SU-DHL-6 (cell line): ENCODE measurements around the gene TMEM178B.

ENCODE experiments used
- H2AFZ ChIP-seq: fragments of 200-600 bp; sonication (generic); 2 replicates; pipeline ENCODE4 v1.6.1; 2014; ENCODE audit warnings: low read depth, mild to moderate bottlenecking, moderate library complexity, mixed read lengths, antibody characterized with exemption, low read length; ENCODE audit not compliant: severe bottlenecking
- H3F3A ChIP-seq: fragments of 200-600 bp; shearing (Covaris generic); 2 replicates; pipeline ENCODE4 v1.6.0; 2016; ENCODE audit warnings: antibody characterized with exemption, mild to moderate bottlenecking; ENCODE audit not compliant: insufficient read depth
- H3K27ac ChIP-seq: fragments of 200-600 bp; sonication (generic); 2 replicates; pipeline ENCODE4 v1.5.1; 2016; ENCODE audit warnings: low read depth, mild to moderate bottlenecking, low read length, moderate library complexity, mixed read lengths
- H3K27me3 ChIP-seq: fragments of 200-600 bp; sonication (generic), shearing (Covaris generic); 2 replicates; pipeline ENCODE4 v1.6.0; 2014; ENCODE audit warnings: mild to moderate bottlenecking, low read length
- H3K36me3 ChIP-seq: fragments of 200-600 bp; sonication (generic); 2 replicates; pipeline ENCODE4 v1.6.1; 2014; ENCODE audit warnings: mild to moderate bottlenecking, low read length, mixed read lengths
- H3K4me2 ChIP-seq: fragments of 300-600, 200-600 bp; shearing (Covaris generic), sonication (generic); 2 replicates; pipeline ENCODE4 v1.6.0; 2014; ENCODE audit warnings: low read length, low read depth, mild to moderate bottlenecking; ENCODE audit not compliant: poor library complexity, severe bottlenecking
- H3K4me3 ChIP-seq: fragments of 200-600 bp; sonication (generic); 2 replicates; pipeline ENCODE4 v1.5.1; 2014; ENCODE audit warnings: antibody characterized with exemption, low read length, mild to moderate bottlenecking, mixed read lengths; ENCODE audit not compliant: insufficient read depth, poor library complexity, severe bottlenecking
- H3K79me2 ChIP-seq: fragments of 200-600 bp; sonication (generic); 2 replicates; pipeline ENCODE4 v1.6.1; 2014; ENCODE audit warnings: mild to moderate bottlenecking, low read length, moderate library complexity; ENCODE audit not compliant: insufficient read depth
- H3K9ac ChIP-seq: fragments of 200-600 bp; sonication (generic); 2 replicates; pipeline ENCODE4 v1.7.0; 2014; ENCODE audit warnings: mild to moderate bottlenecking, low read length
- H3K9me2 ChIP-seq: fragments of 200-600 bp; sonication (generic); replicated peaks from 2 replicates; pipeline ENCODE4 v1.6.1; 2014; ENCODE audit warnings: low read length; ENCODE audit not compliant: insufficient read depth
- H3K9me3 ChIP-seq: fragments of 200-600 bp; sonication (generic); 2 replicates; pipeline ENCODE4 v1.6.1; 2014; ENCODE audit warnings: low read length, mixed read lengths; ENCODE audit not compliant: insufficient read depth
- H4K20me1 ChIP-seq: fragments of 200-600 bp; sonication (generic); 2 replicates; pipeline ENCODE4 v1.6.1; 2014; ENCODE audit warnings: low read depth, mild to moderate bottlenecking, antibody characterized with exemption, low read length, moderate library complexity, mixed read lengths
- CTCF ChIP-seq: fragments of 200-600 bp; sonication (generic); IDR thresholded peaks from one replicate; pipeline ENCODE4 v1.5.1; 2017; ENCODE audit warnings: antibody characterized with exemption, mild to moderate bottlenecking, low read length, moderate library complexity; ENCODE audit not compliant: insufficient read depth, poor library complexity, severe bottlenecking
- EZH2phosphoT487 ChIP-seq: fragments of 200-600 bp; sonication (generic), shearing (Covaris generic); conservative IDR thresholded peaks from 2 replicates; pipeline ENCODE4 v1.6.1; 2018; ENCODE audit warnings: mild to moderate bottlenecking, antibody characterized with exemption, low read length, moderate library complexity, mixed read lengths

The TMEM178B gene

DNA sequence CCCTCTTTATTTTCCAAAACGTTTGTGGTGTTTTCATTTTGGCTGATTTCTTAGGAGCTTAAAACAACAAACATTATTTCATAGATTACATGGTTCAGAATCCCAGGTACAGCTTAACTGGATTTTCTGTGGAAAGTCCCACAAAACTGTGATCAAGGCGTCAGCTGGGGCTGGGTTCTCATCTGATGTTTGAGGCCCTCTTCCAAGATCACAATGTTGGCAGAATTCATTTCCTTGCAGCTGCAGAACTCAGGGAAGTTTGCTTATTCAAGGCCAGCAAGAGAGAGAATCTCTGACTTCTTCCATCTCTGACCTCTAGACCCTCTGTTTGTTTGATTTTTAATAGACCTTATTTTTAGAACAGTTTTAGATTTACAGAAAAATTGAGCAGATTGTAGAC, 368.9 kb downstream of the TMEM178B start:
- H3K27me3 ChIP-seq: no peaks in the 10 kb centered on the region; the same call in 1 of the 2 replicates
- no peaks in the 10 kb centered on the region for H4K20me1 ChIP-seq
- H3K79me2 ChIP-seq: no peaks in the 10 kb centered on the region
- H3K9ac ChIP-seq: no peak overlapping the region
- no peak overlapping the region for H3K4me3 ChIP-seq
- H3K9me3 ChIP-seq: no peaks in the 10 kb centered on the region
- no peaks in the 10 kb centered on the region for H3F3A ChIP-seq
- H3K36me3 ChIP-seq: no peaks in the 10 kb centered on the region
- no peak for TF ChIP-seq EZH2phosphoT487
- TF ChIP-seq CTCF: no peak
- no peak overlapping the region for H3K4me2 ChIP-seq
- no peak overlapping the region for H2AFZ ChIP-seq
- H3K27ac ChIP-seq: no peak overlapping the region
- no peaks in the 10 kb centered on the region for H3K9me2 ChIP-seq

GRCh38 chr7:141444961-141445360, 371.1 kb downstream of the TMEM178B start:
- no peaks in the 10 kb centered on the region for H4K20me1 ChIP-seq
- H3K27ac ChIP-seq: no peak overlapping the region
- no peak overlapping the region for H3K4me3 ChIP-seq
- no peaks in the 10 kb centered on the region for H3K36me3 ChIP-seq
- H3K9me3 ChIP-seq: no peaks in the 10 kb centered on the region
- H3K27me3 ChIP-seq: no peaks in the 10 kb centered on the region; the same call in 1 of the 2 replicates
- TF ChIP-seq EZH2phosphoT487: no peak
- TF ChIP-seq CTCF: no peak
- H3K9me2 ChIP-seq: no peaks in the 10 kb centered on the region
- no peak overlapping the region for H3K4me2 ChIP-seq
- H3F3A ChIP-seq: no peaks in the 10 kb centered on the region
- no peak overlapping the region for H2AFZ ChIP-seq
- no peak overlapping the region for H3K9ac ChIP-seq
- H3K79me2 ChIP-seq: no peaks in the 10 kb centered on the region

GRCh38 chr7:141451232-141451631, 377.4 kb downstream of the TMEM178B start:
- Histone ChIP-seq H4K20me1 (no peaks in the 10 kb centered on the region), H3K36me3 (no peaks in the 10 kb centered on the region), H3K4me2 (no peak overlapping the region), H3K4me3 (no peak overlapping the region), H3K27ac (no peak overlapping the region), H3K9ac (no peak overlapping the region), H3K9me2 (no peaks in the 10 kb centered on the region), H3F3A (no peaks in the 10 kb centered on the region), H3K79me2 (no peaks in the 10 kb centered on the region), H2AFZ (no peak overlapping the region), H3K27me3 (no peaks in the 10 kb centered on the region), H3K9me3 (no peaks in the 10 kb centered on the region)
- TF ChIP-seq EZH2phosphoT487 (no peak), CTCF (no peak)

- Histone ChIP-seq H3K36me3 (no peaks in the 10 kb centered on the region), H3K4me2 (no peak overlapping the region), H3K27me3 (no peaks in the 10 kb centered on the region), H3K9me3 (no peaks in the 10 kb centered on the region), H3K9ac (no peak overlapping the region), H2AFZ (no peak overlapping the region), H3K9me2 (no peaks in the 10 kb centered on the region), H3K79me2 (no peaks in the 10 kb centered on the region), H3F3A (no peaks in the 10 kb centered on the region), H3K4me3 (no peak overlapping the region), H3K27ac (no peak overlapping the region), H4K20me1 (no peaks in the 10 kb centered on the region)
- TF ChIP-seq CTCF (no peak), EZH2phosphoT487 (no peak)
Measured at GRCh38 chr7:141452911-141453310, 379.0 kb downstream of the TMEM178B start.
